ENCODE results near the gene TENM3. TPM values are rescaled to one million over a fixed set of nuclear protein-coding genes. Genes with fewer than 3 reads are reported as not detected.
A peak's percentile ranks its signal among the peaks of the same experiment; 100 is the strongest.
"Not testable (repeated sequence)": the region's sequence is repeated elsewhere in the genome, so short reads cannot be mapped to it uniquely, and the experiment has no call there.

TENM3 gene
- polyA plus RNA-seq, 4 donors, result 14.4 to 17.3 (median 15.4) TPM

GRCh38 chr4:182225257-182225852 lies 17.8 kb upstream of the TENM3 start:
- no peak for DNase-seq (ENCODE audit: low read depth in 4 of 4, low spot score in 2 of 4)

DNA sequence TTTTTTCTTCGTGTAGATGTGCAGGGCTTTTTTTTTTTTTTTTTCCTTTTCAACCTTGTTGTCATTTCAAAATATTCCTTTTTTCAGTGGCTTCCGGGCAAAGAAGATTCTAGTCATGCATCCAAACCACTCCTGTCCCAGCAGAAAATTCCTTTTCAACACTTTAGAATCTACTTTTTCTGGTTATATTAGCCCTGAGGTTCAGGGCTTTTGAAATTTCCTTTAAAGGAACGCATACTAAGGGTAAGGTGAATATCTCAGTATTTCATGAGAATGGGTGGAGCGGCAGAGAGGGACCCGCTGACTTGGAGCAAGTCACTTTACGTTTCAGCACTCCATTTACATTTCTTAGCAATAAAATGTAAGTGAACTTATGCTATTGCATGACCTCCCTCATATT lies 15.6 kb upstream of the TENM3 start:
- no peak for DNase-seq (ENCODE audit: low read depth in 4 of 4, low spot score in 2 of 4)

DNA sequence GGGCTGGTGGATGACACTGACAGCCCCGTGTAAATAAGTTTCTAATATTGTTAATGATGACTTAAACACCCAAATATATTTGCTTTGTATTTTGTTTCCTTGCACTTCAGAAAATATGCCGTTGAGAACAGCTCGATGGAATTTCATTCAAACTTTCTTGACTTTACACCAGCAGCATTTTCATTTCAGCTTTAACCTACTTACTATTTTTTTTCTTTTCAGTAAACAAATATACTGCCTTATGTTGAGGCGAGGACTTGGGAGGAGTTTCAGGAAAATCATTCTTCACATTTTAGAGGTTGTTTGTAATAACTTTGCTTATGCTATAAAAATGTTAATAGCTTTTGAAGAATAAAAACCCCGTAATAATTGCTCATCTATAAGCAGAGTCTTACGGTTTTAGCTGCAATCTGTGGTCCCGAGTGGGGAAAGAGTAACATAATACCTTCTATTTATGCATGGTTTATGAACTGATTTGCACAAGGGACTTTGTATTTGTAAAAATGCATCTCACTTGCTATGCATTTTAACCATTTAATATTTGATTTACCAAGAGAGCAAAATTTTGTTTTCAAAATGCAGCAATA lies 14.1 kb upstream of the TENM3 start:
- no peak for DNase-seq (ENCODE audit: low read depth in 4 of 4, low spot score in 2 of 4)

- DNase-seq (ENCODE audit: low read depth in 4 of 4, low spot score in 2 of 4), result no peak
Measured at GRCh38 chr4:182230256-182230655, 12.9 kb upstream of the TENM3 start.

- no peak for DNase-seq (ENCODE audit: low read depth in 4 of 4, low spot score in 2 of 4)
Measured at GRCh38 chr4:182231080-182231479, 12.1 kb upstream of the TENM3 start.

DNA sequence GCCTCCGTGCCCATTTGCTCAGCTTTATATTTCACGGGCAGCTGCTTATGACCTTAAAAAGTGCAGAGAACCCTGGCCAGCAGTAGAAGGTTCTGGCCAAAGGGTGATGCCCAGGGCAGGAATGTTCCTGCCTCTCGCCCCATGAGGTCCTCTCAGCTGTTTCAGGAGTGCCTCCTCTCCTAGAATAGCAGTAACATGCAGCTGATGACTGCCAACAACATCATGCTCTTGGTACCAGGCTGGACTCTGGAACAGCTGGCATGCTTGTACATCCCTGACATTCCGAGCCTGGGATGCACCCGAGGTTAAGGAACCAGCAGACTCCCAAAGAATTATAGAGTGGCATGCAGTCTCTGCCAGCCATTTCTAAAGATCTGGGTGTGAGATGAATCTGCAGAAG lies 11.7 kb upstream of the TENM3 start:
- no peak for DNase-seq (ENCODE audit: low read depth in 4 of 4, low spot score in 2 of 4)

DNA sequence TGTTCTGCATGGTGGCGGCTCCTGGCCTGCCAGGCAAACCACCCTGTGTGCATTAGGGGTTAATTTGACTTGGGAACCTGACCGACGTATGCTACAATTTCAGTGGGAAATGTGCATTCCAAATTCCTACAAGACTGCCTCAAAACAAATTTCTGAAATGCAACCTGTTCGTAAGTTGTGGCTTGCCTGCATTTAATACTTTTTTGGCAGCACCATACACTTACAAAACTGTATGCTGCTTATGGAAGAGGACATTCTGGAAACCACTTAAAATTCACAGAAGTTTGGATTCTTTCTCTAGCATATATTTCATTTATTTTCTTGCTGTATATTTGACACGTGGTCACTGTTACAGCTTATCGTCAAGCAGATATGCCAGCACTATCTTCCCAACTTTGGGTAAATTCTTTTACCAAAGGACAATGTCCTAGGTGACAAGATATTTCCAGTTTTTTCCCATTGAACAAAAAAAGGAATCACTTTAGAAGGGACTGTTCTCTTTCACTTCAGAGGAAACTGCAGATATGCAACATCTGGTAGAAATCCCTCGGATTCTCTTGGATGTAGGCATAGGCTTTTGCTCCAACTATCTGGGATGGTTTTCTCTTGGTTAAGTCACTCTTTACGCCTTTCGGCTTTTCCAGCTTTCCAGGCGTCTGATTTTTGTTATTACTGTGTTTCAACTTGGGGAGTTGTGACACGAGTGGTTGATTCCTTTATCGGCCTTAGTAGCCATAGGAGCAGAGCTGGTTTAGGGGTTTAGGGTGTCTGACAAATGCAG lies 9.7 kb upstream of the TENM3 start:
- DNase-seq (ENCODE audit: low read depth in 4 of 4, low spot score in 2 of 4), result no peak

- DNase-seq (ENCODE audit: low read depth in 4 of 4, low spot score in 2 of 4), result no peak
Measured at GRCh38 chr4:182235021-182235795, 8.0 kb upstream of the TENM3 start.

DNA sequence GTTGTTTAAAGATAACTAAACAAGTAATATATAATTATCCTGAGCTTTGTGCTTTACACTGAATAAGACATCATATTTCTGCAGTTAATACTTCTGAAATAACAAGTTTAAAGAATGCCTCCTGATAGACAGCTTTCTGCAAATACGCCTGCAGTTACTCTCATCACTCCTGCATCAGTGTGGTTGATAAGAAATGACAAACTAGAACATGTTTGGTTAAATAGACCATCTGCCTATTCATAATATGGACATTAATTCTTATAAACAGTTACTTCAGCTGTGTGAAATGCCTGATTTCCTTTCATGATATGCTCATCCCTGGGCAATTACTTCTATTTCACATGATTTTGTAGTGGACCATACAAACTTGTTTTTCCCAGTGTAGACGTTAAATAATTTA lies 7.0 kb upstream of the TENM3 start:
- DNase-seq (ENCODE audit: low read depth in 4 of 4, low spot score in 2 of 4), result no peak

GRCh38 chr4:182237010-182237409 lies 6.2 kb upstream of the TENM3 start:
- not testable (repeated sequence) for DNase-seq (ENCODE audit: low read depth in 4 of 4, low spot score in 2 of 4)

GRCh38 chr4:182238355-182238931 lies 4.8 kb upstream of the TENM3 start:
- no peak for DNase-seq (ENCODE audit: low read depth in 4 of 4, low spot score in 2 of 4)

GRCh38 chr4:182240161-182241130 lies 2.8 kb upstream of the TENM3 start:
- DNase-seq (ENCODE audit: low read depth in 4 of 4, low spot score in 2 of 4), result peak; percentile 9 to 36 (median 24)

DNA sequence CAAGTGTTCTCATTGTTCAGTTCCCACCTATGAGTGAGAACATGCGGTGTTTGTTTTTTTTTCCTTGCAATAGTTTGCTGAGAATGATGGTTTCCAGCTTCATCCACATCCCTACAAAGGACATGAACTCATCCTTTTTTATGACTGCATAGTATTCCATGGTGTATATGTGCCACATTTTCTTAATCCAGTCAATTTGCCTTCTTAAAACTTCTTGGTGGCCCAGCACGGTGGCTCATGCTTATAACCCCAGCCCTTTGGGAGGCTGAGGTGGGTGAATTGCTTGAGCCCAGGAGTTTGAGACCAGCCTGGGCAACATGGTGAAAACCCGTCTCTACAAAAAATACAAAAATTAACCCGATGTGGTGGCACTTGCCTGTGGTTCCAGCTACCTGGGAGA lies 942 bp upstream of the TENM3 start:
- DNase-seq (ENCODE audit: low read depth in 4 of 4, low spot score in 2 of 4), result not testable (repeated sequence)

GRCh38 chr4:182242787-182243186 lies 415 bp upstream of the TENM3 start:
- no peak for DNase-seq (ENCODE audit: low read depth in 4 of 4, low spot score in 2 of 4)

DNA sequence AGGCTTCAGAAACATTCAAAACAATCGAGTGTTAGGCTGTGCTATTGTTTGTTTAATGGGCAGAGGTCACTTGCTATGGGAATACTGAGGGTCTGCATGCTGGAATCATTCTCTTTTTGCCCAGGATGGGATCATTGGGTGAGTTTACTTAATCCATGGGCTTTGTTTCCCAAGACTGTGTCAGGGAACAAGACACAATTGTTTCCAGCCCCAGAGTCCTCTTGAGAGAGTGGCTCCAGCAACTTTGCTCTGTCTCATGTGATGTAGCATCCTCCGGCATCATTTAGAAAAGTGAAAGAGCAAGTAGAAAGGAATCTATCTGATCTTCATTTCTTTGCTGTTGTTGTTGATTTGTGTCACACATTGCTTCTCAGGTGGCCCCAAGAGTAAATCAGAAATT lies 1.8 kb downstream of the TENM3 start:
- DNase-seq (ENCODE audit: low read depth in 4 of 4, low spot score in 2 of 4), result no peak

GRCh38 chr4:182245541-182246215 lies 2.5 kb downstream of the TENM3 start:
- no peak for DNase-seq (ENCODE audit: low read depth in 4 of 4, low spot score in 2 of 4)

GRCh38 chr4:182246401-182247205 lies 3.4 kb downstream of the TENM3 start:
- no peak for DNase-seq (ENCODE audit: low read depth in 4 of 4, low spot score in 2 of 4)

DNA sequence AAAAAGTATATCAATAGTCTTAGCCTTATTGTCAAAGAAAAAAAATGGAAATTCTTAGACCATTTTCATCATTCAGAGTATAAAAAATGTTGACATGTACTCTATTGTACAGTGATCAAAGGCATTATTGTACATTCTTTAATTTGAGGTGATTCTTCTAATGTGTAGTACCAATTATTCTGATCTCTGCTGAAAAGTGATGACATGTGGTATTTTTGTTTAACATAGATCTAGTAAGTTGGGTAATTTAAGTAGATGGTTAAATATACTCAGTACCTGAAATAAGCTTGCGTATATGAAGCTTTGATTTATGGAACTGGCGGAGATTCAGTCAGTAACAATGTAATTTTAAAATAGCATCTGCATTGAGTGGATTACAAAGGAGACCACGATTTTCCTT lies 5.1 kb downstream of the TENM3 start:
- DNase-seq (ENCODE audit: low read depth in 4 of 4, low spot score in 2 of 4), result no peak
